Endometrial microvascular endothelial cells (primary cell): ENCODE measurements around the gene CPNE6. TPM values are rescaled to one million over a fixed set of nuclear protein-coding genes. Genes with fewer than 3 reads are reported as not detected.

Experiments used
- in situ Hi-C: cut with HindIII; loops from 2 replicates; pipeline ENCODE4 v1.10.0; 2017; ENCODE audit warnings: low sequenced_read_pairs, low pct_unique_long_range_greater_than_20kb; ENCODE audit errors: inconsistent ontology term
- total RNA-seq: library from RNA; depleted of rRNA; stranded (reverse); fragments of >200 nt; gene quantifications from one replicate; pipeline ENCODE4 v1.2.3, GENCODE V29; 2015; ENCODE audit errors: inconsistent ontology term

CPNE6 gene
- total RNA-seq, 1 donor from 2014 or later = not detected

- in situ Hi-C loops = no loop called here
Observed at GRCh38 chr14:24066496-24067132, 4.7 kb upstream of the CPNE6 start.

GRCh38 chr14:24067133-24068082 lies 4.0 kb upstream of the CPNE6 start:
- in situ Hi-C loops = no loop called here

DNA sequence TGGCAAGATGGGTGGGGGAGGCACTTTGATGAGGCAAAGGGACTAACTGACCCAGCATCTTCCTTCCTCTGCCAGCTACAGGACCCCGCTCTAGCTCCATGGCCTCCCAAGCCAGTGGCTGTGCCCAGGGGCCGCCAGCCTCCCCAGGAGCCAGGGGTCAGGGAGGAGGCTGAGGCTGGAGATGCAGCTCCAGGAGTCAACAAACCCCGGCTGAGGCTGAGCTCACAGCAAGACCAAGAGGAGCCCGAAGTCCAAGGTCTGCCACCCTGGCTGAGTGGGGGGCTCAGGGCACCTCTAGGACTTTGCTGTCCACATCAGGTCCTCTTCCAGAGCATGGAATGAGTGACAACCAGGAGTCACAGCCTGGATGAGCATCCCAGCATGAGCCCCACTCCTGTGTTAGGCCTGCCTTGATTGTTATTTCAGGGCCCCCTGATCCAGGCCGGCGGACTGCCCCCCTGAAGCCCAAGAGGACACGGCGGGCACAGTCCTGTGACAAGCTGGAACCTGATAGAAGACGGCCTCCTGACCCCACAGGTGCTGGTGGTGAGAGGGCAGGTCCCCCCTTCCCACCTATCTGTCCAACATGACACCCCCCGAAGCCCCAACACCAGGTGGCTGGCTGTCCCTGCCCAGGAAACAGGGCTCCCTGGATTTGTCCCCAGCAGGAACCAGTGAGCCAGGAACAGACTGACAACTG lies 2.5 kb upstream of the CPNE6 start:
- in situ Hi-C loops = no loop called here

DNA sequence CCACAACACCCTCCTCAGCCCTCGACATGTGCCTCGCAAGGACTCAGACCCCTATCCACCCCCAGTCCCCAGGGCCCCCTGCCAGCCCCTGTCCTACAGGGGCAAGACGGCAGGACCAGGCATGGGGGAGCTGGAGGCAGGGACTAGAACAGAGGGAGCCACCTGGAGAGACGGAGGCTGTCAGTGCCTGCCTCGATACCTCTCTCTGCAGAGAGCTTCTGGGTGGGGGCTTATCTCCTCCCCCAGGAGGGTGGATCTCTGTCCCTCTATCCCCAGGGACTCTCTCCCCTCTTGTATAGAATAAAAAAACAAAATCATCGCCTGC lies 2.0 kb upstream of the CPNE6 start:
- in situ Hi-C loops = no loop called here

GRCh38 chr14:24070285-24071143 lies 848 bp upstream of the CPNE6 start:
- in situ Hi-C loops = no loop called here

- in situ Hi-C loops = no loop called here
Observed at GRCh38 chr14:24071836-24072430, 571 bp downstream of the CPNE6 start.

DNA sequence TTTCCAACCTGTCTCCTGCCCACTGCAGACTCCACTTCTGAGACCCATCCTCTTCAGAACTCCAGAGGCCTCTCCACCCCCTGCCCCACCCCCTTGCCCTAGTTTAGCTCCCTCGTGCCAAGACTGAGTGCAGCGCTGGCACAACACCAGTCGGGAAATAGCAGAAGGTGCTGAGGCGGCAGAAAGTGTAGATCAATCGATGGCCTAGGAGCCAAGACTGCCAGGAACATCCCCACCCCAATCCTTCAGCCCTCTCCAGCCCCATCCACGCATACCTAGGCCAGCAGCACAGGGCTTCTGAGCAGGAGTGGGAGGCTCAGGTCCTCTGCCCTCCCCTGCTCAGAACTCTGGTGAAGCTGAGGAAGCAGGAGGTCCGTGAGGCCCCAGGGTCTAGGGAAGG lies 1.1 kb downstream of the CPNE6 start:
- in situ Hi-C loops = no loop called here

- in situ Hi-C loops = no loop called here
Observed at GRCh38 chr14:24072881-24073877, 1.8 kb downstream of the CPNE6 start.

GRCh38 chr14:24074625-24075484 lies 3.5 kb downstream of the CPNE6 start:
- in situ Hi-C loops = no loop called here

GRCh38 chr14:24075485-24076301 lies 4.3 kb downstream of the CPNE6 start:
- in situ Hi-C loops = no loop called here

GRCh38 chr14:24076302-24076601 lies 4.9 kb downstream of the CPNE6 start:
- in situ Hi-C loops = no loop called here

DNA sequence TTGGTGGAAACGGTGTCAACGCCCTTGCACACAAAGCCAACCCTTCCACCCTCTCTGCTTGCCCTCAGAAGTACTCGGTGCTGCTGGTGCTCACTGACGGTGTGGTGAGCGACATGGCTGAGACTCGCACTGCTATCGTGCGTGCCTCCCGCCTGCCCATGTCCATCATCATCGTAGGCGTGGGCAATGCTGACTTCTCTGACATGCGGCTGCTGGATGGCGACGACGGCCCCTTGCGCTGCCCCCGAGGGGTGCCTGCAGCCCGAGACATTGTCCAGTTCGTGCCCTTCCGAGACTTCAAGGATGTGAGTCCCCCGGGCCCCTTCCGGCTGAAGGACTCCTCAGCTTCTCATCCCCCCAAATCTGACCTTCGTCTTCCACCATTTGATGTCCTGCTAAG lies 5.7 kb downstream of the CPNE6 start:
- in situ Hi-C loops = no loop called here

DNA sequence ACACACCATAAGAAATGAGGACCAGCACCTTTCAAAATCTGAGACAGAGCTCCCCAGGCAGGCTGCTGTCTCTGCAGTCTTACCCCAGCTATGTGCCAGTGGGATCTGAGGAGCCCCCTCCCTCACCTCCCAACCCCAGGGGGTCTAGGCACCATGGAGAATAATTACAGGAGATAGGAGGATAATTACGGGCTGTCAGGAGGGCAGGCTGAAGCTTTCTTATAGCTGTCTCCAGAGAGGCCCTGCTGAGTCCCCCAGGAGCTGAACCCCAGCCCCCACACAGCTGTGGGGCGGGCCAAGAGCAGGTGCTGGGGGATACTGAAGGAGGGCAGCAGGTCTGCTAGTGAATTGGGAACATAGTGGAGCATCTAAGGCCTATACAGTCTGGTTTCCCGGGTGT lies 6.8 kb downstream of the CPNE6 start:
- in situ Hi-C loops = no loop called here

DNA sequence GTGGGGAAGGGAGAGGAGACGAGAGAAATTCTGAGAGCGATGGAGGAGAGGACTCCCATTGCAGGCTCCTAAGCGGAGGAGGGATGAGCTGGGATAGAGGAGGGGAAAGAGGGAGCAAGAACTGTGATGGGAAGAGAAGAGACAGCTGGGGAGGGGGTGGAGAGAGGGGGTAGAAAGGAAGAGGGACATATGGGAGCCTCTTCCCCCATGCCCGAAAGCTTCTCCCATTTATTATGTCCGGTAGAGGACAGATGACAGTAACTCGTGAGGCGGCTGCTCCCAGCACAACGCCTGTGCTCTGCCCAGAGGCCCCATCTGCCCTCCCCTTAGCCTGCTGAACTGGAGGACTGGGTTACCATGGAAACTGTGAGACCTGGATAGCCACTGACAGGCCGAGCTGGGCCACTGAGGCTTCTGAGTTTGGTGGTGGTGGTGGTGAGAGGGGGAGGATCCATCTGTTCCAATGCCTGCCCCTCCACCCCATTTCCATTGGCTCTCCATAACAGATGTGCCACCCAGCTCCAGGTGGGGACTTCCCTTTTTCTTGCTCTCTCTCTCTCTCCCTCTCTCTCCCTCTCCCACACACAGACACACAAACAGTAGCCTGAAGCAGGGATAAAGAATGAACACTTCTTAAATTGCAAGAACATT lies 8.3 kb downstream of the CPNE6 start:
- in situ Hi-C loops = no loop called here

- in situ Hi-C loops = no loop called here
Observed at GRCh38 chr14:24080142-24080530, 8.8 kb downstream of the CPNE6 start.
